Keratinocyte (primary cell): Measurements from ENCODE around the gene ZBTB1. TPM values are rescaled to one million over a fixed set of nuclear protein-coding genes. Genes with fewer than 3 reads are reported as not detected.

Experiments used
- DNase-seq: peaks from one replicate; pipeline ENCODE4 v3.0.0-alpha.2; 2011; ENCODE audit warnings: low read depth, missing footprints, low spot score
- FAIRE-seq: peaks from 2 replicates; lab custom pipeline; 2011; peaks lifted over from hg19 to GRCh38; lab: Jason Lieb, UNC
- H2AFZ ChIP-seq: 2 replicates; pipeline ENCODE4 v1.6.0; 2012; ENCODE audit warnings: low read length, control low read depth, inconsistent platforms; ENCODE audit not compliant: control insufficient read depth
- H3K27ac ChIP-seq: 2 replicates; pipeline ENCODE4 v1.5.1; 2011; ENCODE audit warnings: low read length; ENCODE audit not compliant: control insufficient read depth, insufficient read depth
- H3K27me3 ChIP-seq: 3 replicates; pipeline ENCODE4 v1.6.0; 2011; ENCODE audit warnings: low read length; ENCODE audit not compliant: control insufficient read depth, insufficient read depth; ENCODE audit errors: extremely low read depth
- H3K36me3 ChIP-seq, 2 experiments: 2 replicates in 1 of 2; 3 replicates in 1 of 2; pipeline ENCODE4 v1.5.1; 2011; ENCODE audit warnings: low read length in 2 of 2, mild to moderate bottlenecking in 1 of 2; ENCODE audit not compliant: control insufficient read depth in 2 of 2, insufficient read depth in 2 of 2; ENCODE audit errors: extremely low read depth in 1 of 2
- H3K4me1 ChIP-seq: 3 replicates; pipeline ENCODE4 v1.5.1; 2011; ENCODE audit warnings: low read length; ENCODE audit not compliant: control insufficient read depth, insufficient read depth; ENCODE audit errors: extremely low read depth
- H3K4me2 ChIP-seq: 3 replicates; pipeline ENCODE4 v1.6.0; 2011; ENCODE audit warnings: low read depth, low read length; ENCODE audit not compliant: control insufficient read depth, insufficient read depth; ENCODE audit errors: extremely low read depth
- H3K4me3 ChIP-seq, 3 experiments: fragments of 200-600 bp in 1 of 3; sonication (generic) in 1 of 3; 2 replicates in 2 of 3; 3 replicates in 1 of 3; pipeline ENCODE4 v1.5.1; 2011 to 2016; ENCODE audit warnings: low read length in 3 of 3, mild to moderate bottlenecking in 3 of 3, control low read depth in 2 of 3, inconsistent platforms in 1 of 3, low read depth in 1 of 3, mixed read lengths in 1 of 3, mixed run types in 1 of 3, moderate library complexity in 1 of 3; ENCODE audit not compliant: control insufficient read depth in 2 of 3, insufficient read depth in 2 of 3; ENCODE audit errors: extremely low read depth in 1 of 3
- H3K79me2 ChIP-seq: 2 replicates; pipeline ENCODE4 v1.6.0; 2012; ENCODE audit warnings: low read length; ENCODE audit not compliant: control insufficient read depth, insufficient read depth
- H3K9ac ChIP-seq: 3 replicates; pipeline ENCODE4 v1.6.0; 2011; ENCODE audit warnings: low read length; ENCODE audit not compliant: control insufficient read depth, insufficient read depth; ENCODE audit errors: extremely low read depth
- H3K9me1 ChIP-seq: 3 replicates; pipeline ENCODE4 v1.6.0; 2011; ENCODE audit warnings: low read length; ENCODE audit not compliant: control insufficient read depth, insufficient read depth; ENCODE audit errors: extremely low read depth
- H3K9me3 ChIP-seq: 2 replicates; pipeline ENCODE4 v1.5.1; 2012; ENCODE audit warnings: low read depth, low read length; ENCODE audit not compliant: control insufficient read depth
- H4K20me1 ChIP-seq: 3 replicates; pipeline ENCODE4 v1.6.0; 2011; ENCODE audit warnings: low read length; ENCODE audit not compliant: control insufficient read depth, insufficient read depth; ENCODE audit errors: extremely low read depth
- CTCF ChIP-seq, 3 experiments: IDR thresholded peaks in 1 of 3; conservative IDR thresholded peaks in 1 of 3; optimal IDR thresholded peaks in 1 of 3; 2 replicates in 2 of 3; 3 replicates in 1 of 3; pipeline versions ENCODE3 to v1.5.1; 2011; ENCODE audit warnings: low read length in 3 of 3, mild to moderate bottlenecking in 3 of 3, moderate library complexity in 2 of 3, control low read depth in 1 of 3, inconsistent platforms in 1 of 3; ENCODE audit not compliant: insufficient read depth in 2 of 3; ENCODE audit errors: extremely low read depth in 1 of 3
- EZH2 ChIP-seq: IDR thresholded peaks from one replicate; pipeline ENCODE4 v1.6.1; 2012; ENCODE audit warnings: inconsistent platforms, mild to moderate bottlenecking, low read length, moderate library complexity
- dilution Hi-C: fragments of 300-500 bp; cut with MboI; formaldehyde crosslinking; loops from one replicate; pipeline ENCODE4 v1.7.0; 2020; ENCODE audit warnings: low sequenced_read_pairs; ENCODE audit not compliant: extremely low pct_ligation_motif_present
- polyA plus RNA-seq, 5 experiments: library from polyadenylated mRNA; depleted of rRNA in 3 of 5; stranded (reverse) in 3 of 5; stranded (forward) in 1 of 5; unstranded in 1 of 5; fragments of >200 nt; gene quantifications; 1 replicate in 1 of 5; 2 replicates in 3 of 5; 3 replicates in 1 of 5; pipeline versions ENCODE4 v1.2.1 to v1.2.3, GENCODE V29; 2011 to 2012; ENCODE audit warnings: missing spikeins in 2 of 5, low read depth in 1 of 5, low replicate concordance in 1 of 5

Gene ZBTB1
- polyA plus RNA-seq, 1 donor (not counting 4 experiments of a cell fraction or from before 2014, with no cell fraction given): 40.7 TPM

GRCh38 chr14:64465191-64465822 is 39.3 kb upstream of the ZBTB1 start, which contains the start of gene AKAP5:
TSS of gene AKAP5 (plus strand) at chr14:64465499. CDS start at chr14:64468395, 2,896 bp downstream.
- no peak for FAIRE-seq
- peak within 1 kb of the TSS; percentile 83 for H3K4me2 ChIP-seq
- no peak within 1 kb of the TSS for H3K27ac ChIP-seq

GRCh38 chr14:64465831-64466554 is 38.6 kb upstream of the ZBTB1 start:
- Histone ChIP-seq H4K20me1 (no peaks in the 10 kb centered on the region), H3K36me3 (peaks cover 3 to 5% of the 10 kb centered on the region in 2 experiments), H3K27ac (no peak overlapping the region), H3K27me3 (no peaks in the 10 kb centered on the region), H3K9me1 (no peaks in the 10 kb centered on the region), H3K4me1 (peaks cover 13% of the 10 kb centered on the region), H3K79me2 (no peaks in the 10 kb centered on the region), H3K4me2 (peak overlapping the region; percentile 83), H3K9me3 (no peaks in the 10 kb centered on the region), H3K9ac (peak overlapping the region; percentile 31), H3K4me3 (peak overlapping the region; percentile 39 to 65 (median 63)), H2AFZ (peak overlapping the region; percentile 42)
- FAIRE-seq (peak; percentile 58), DNase-seq (no peak)
- dilution Hi-C loops: no loop called here
- no peak for TF ChIP-seq EZH2

More at GRCh38 chr14:64465191-64465822, 39.3 kb upstream of the ZBTB1 start, which contains the start of gene AKAP5:
- Histone ChIP-seq H3K9ac (peak within 1 kb of the TSS; percentile 31), H2AFZ (peak within 1 kb of the TSS; percentile 42), H3K79me2 (no peaks in the 10 kb centered on the region), H4K20me1 (no peaks in the 10 kb centered on the region), H3K4me1 (peaks cover 13% of the 10 kb centered on the region), H3K36me3 (peaks cover 3 to 5% of the 10 kb centered on the region in 2 experiments), H3K9me3 (no peaks in the 10 kb centered on the region), H3K27me3 (no peaks in the 10 kb centered on the region), H3K4me3 (peak within 1 kb of the TSS; percentile 39 to 65 (median 63)), H3K9me1 (no peaks in the 10 kb centered on the region)
- TF ChIP-seq EZH2 (no peak), CTCF (optimal IDR thresholded peaks at IDR 0.05 in 1 of 3, IDR thresholded peaks at IDR 0.05 in 1 of 3, conservative IDR thresholded peaks at IDR 0.05 in 1 of 3; ENCODE audit: extremely low read depth in 1 of 3, insufficient read depth in 2 of 3, low read length in 3 of 3) (no peak)
- dilution Hi-C loops: no loop called here
- DNase-seq: no peak
